Neutrophil (primary cell): ENCODE results near the gene THYN1.

Experiments used
- H3K27ac ChIP-seq: fragments of 200-600 bp; sonication (generic); 2 replicates; pipeline ENCODE4 v1.5.1; 2016; ENCODE audit warnings: mild to moderate bottlenecking, moderate library complexity
- H3K27me3 ChIP-seq: fragments of 200-600 bp; sonication (generic); 2 replicates; pipeline ENCODE4 v1.6.0; 2016; ENCODE audit warnings: mild to moderate bottlenecking
- H3K36me3 ChIP-seq: fragments of 200-600 bp; sonication (generic); 2 replicates; pipeline ENCODE4 v1.5.1; 2017
- H3K4me1 ChIP-seq, 2 experiments: fragments of 200-600 bp in 1 of 2; sonication (generic) in 1 of 2; 1 replicate in 1 of 2; 2 replicates in 1 of 2; pipeline versions ENCODE4 v1.5.1 to v1.6.1; 2013 to 2016; ENCODE audit warnings: low read depth in 1 of 2, low read length in 1 of 2, mild to moderate bottlenecking in 1 of 2, moderate library complexity in 1 of 2; ENCODE audit not compliant: control insufficient read depth in 1 of 2, insufficient read depth in 1 of 2
- H3K4me3 ChIP-seq, 2 experiments: fragments of 200-600 bp in 1 of 2; sonication (generic) in 1 of 2; 1 replicate in 1 of 2; 2 replicates in 1 of 2; pipeline ENCODE4 v1.5.1; 2013 to 2016; ENCODE audit warnings: low read depth in 1 of 2, low read length in 1 of 2, mild to moderate bottlenecking in 1 of 2, moderate library complexity in 1 of 2
- H3K9me3 ChIP-seq: fragments of 200-600 bp; sonication (generic); 2 replicates; pipeline ENCODE4 v1.5.1; 2016
- TF ChIP-seq, protein P1 (sequence below): fragments of 200-600 bp; sonication (generic); IDR thresholded peaks from 2 replicates; pipeline ENCODE4 v1.5.1; 2016; ENCODE audit warnings: antibody characterized with exemption

THYN1 gene

DNA sequence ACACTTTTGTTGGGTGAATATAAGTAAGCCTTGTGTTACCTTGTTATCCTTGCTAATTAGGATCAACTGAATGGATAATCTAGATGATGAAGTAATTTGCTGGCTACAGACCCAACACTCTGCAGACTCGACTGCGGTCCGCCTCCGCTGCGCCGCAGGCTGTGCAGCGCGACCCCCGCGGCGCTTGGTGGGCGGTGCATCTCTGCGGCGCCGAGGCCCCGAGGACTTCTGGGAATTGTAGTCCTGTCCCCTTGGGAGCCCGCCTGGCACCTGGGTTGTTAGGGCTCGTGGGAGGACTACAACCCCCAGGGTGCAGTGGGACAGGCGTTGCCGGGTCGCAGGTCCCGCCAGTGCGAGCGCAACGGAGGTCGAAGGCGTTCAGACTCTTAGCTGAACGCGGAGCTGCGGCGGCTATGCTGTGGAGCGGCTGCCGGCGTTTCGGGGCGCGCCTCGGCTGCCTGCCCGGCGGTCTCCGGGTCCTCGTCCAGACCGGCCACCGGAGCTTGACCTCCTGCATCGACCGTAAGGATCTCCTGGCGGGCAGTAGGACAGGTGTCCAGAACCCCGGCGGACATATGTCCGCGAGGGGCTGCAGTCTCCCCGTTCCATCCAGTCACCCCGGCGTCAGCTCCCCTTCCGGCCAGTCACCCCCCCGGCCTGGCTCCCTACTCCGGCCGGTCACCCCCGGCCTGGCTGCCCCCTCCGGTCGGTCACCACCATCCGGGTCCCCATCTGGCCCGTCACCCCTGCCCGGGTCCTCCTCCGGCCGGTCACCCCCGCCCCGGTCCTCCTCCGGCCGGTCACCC lies at the start of gene THYN1, which contains the start of gene ACAD8:
TSS of gene THYN1 (minus strand) at position 165 of the 806 bp plus-strand sequence. CDS start 470 bp downstream, outside the sequence.
TSS of gene ACAD8 (plus strand) at position 381 of the 806 bp plus-strand sequence. CDS start at position 414, 33 bp downstream.
- Histone ChIP-seq H3K27me3 (no peaks in the 10 kb centered on the region), H3K27ac (peak within 1 kb of the TSS; percentile 63), H3K4me1 (peaks cover 69% of the 10 kb centered on the region in 2 experiments), H3K36me3 (peaks cover 36% of the 10 kb centered on the region), H3K9me3 (no peaks in the 10 kb centered on the region), H3K4me3 (peak within 1 kb of the TSS; percentile 85 to 87)
- TF ChIP-seq, protein P1, sequence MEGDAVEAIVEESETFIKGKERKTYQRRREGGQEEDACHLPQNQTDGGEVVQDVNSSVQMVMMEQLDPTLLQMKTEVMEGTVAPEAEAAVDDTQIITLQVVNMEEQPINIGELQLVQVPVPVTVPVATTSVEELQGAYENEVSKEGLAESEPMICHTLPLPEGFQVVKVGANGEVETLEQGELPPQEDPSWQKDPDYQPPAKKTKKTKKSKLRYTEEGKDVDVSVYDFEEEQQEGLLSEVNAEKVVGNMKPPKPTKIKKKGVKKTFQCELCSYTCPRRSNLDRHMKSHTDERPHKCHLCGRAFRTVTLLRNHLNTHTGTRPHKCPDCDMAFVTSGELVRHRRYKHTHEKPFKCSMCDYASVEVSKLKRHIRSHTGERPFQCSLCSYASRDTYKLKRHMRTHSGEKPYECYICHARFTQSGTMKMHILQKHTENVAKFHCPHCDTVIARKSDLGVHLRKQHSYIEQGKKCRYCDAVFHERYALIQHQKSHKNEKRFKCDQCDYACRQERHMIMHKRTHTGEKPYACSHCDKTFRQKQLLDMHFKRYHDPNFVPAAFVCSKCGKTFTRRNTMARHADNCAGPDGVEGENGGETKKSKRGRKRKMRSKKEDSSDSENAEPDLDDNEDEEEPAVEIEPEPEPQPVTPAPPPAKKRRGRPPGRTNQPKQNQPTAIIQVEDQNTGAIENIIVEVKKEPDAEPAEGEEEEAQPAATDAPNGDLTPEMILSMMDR = peak; percentile 59

DNA sequence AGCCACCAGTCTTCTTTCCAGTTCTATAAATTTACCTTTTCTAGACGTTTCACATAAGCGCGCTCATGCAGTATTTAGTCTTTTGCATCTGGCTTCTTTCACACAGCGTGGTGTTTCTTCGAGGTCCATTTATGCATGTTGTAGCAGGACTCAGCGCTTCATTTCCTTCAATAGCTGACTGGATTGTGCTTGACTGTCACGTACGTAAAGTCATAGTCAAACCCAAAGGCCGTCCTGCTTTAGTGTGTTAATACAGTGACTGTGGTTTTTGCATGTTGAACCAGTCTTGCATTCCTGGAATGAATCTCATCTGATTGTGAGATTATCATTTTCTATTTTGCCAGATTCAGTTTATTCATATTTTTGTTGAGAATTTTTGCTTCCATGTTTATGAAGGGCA lies 41.5 kb upstream of the THYN1 start:
- Histone ChIP-seq H3K4me3 (no peak overlapping the region), H3K27ac (no peak overlapping the region), H3K9me3 (no peaks in the 10 kb centered on the region), H3K36me3 (no peaks in the 10 kb centered on the region), H3K27me3 (peaks cover 50% of the 10 kb centered on the region), H3K4me1 (no peaks in the 10 kb centered on the region)
- TF ChIP-seq, protein P1 = no peak

DNA sequence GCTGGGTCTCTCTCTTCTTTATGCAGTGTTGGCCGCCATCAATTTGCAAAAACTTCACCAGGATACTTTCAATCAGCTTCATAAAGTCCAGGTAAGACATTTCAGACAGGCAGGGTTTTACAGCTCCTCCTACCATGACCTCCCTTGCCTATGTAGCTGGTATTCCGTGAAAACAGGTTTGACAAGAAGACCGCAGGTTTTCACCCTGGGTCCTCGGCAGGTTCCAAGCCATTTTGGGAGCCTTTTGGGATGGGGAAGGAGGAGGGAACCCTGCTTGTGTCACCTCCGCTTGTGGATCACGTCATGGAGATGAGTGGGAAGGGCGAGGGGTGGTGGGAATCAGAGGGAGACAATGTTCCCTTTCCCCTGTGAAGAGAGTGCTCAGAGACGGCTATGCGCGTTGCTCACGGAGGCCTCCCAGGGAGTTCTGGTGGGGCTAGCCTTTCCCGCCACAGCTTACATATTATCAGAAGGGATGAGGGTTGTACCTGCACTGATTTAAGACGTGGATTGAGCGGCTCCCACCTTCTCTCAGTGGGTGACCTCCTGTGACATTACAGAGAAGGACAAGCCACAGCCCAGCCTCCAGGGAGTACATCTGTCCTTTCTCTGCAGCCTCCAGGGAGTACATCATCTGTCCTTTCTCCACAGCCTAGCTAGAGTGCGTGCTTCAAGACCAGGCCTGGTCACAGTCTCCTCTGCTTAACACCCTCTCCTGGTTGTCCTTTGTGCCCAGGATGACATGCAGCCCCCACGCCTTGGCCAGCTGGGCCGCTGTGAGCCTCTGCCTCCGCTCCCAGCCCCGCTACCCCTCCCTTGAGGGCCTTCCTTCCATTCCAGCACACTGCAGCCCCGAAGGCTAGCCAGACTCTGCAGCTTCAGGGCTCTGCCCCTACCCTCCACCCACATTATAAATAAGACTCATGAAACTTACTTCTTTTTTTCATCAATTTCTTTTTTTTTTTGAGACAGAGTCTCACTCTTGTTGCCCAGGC lies 40.3 kb upstream of the THYN1 start:
- TF ChIP-seq, protein P1 = no peak
- Histone ChIP-seq H3K36me3 (no peaks in the 10 kb centered on the region), H3K4me3 (no peak overlapping the region), H3K27me3 (peaks cover 50% of the 10 kb centered on the region), H3K4me1 (no peaks in the 10 kb centered on the region), H3K9me3 (no peaks in the 10 kb centered on the region), H3K27ac (no peak overlapping the region)

DNA sequence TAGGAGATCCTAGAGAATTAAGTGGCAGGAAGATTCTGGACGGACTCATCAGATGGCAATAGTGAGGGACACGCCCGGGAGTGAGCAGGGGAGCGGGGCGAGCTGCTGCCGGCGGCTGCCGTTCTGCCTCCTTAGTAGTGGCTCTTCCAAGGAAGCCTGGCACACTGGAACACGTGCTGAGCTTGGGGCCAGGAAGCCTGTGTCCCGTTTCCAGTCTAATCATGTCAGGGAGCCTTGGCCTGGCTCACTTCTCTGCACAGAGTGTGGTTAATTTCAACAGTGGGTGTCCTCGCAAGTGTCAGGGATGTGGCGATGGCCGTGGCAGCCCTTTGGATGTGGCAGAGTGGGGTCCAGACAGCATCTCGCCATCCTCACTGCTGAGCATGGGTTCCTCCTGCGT lies 39.5 kb upstream of the THYN1 start:
- Histone ChIP-seq H3K27ac (no peak overlapping the region), H3K36me3 (no peaks in the 10 kb centered on the region), H3K27me3 (peaks cover 55% of the 10 kb centered on the region), H3K9me3 (no peaks in the 10 kb centered on the region), H3K4me1 (no peaks in the 10 kb centered on the region), H3K4me3 (no peak overlapping the region)
- TF ChIP-seq, protein P1 = no peak

DNA sequence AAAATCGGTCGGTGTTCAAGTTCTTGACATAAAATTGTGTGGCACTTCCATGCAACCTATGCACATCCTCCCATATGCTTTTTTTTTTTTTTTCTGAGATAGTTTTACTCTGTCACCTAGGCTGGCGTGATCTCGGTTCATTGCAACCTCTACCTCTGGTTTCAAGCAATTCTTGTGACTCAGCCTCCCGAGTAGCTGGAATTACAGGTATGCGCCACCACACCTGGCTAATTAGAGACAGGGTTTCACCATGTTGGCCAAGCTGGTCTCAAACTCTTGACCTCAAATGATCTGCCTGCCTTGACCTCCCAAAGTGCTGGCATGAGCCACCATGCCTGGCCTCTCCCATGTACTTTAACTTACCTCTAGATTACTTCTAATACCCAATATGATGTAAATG lies 38.0 kb upstream of the THYN1 start:
- no peak overlapping the region for H3K4me3 ChIP-seq
- peaks cover 60% of the 10 kb centered on the region for H3K27me3 ChIP-seq
- TF ChIP-seq, protein P1 = no peak
- no peaks in the 10 kb centered on the region for H3K4me1 ChIP-seq
- no peak overlapping the region for H3K27ac ChIP-seq
- H3K9me3 ChIP-seq = no peaks in the 10 kb centered on the region
- no peaks in the 10 kb centered on the region for H3K36me3 ChIP-seq
